K562 (cell line): Measurements from ENCODE around the gene ZNF407.

Experiments
- CCNT2 ChIP-seq: IDR thresholded peaks from 2 replicates; pipeline ENCODE4 v1.6.1; 2011; ENCODE audit warnings: borderline replicate concordance, low read depth, mild to moderate bottlenecking, moderate library complexity, mixed read lengths, low read length; ENCODE audit not compliant: insufficient read length; ENCODE audit errors: extremely low read depth
- CREB1 ChIP-seq, 2 experiments: sonication (generic) in 1 of 2; formaldehyde crosslinking in 1 of 2; IDR thresholded peaks; 2 replicates each; pipeline versions ENCODE4 v1.6.1 to v1.8.0; 2012 to 2022; ENCODE audit warnings: inconsistent platforms in 1 of 2, mild to moderate bottlenecking in 1 of 2, missing genetic modification reagents in 1 of 2, moderate library complexity in 1 of 2
- GATAD2A ChIP-seq: fragments of 450-650 bp; IDR thresholded peaks from 2 replicates; pipeline ENCODE4 v1.6.1; 2017
- HNRNPUL1 ChIP-seq: fragments of 200-400 bp; formaldehyde crosslinking; IDR thresholded peaks from 2 replicates; pipeline ENCODE4 v1.6.1; 2017; ENCODE audit warnings: low read length
- LCOR ChIP-seq: sonication (generic); formaldehyde crosslinking; IDR thresholded peaks from 2 replicates; pipeline ENCODE4 v1.8.0; 2022; ENCODE audit warnings: mild to moderate bottlenecking, missing genetic modification reagents
- ZSCAN32 ChIP-seq: fragments of 450-650 bp; formaldehyde crosslinking; IDR thresholded peaks from 2 replicates; pipeline ENCODE4 v1.4.0; 2020; ENCODE audit warnings: mild to moderate bottlenecking, moderate library complexity
- ZZZ3 ChIP-seq: fragments of 450-650 bp; IDR thresholded peaks from 2 replicates; pipeline ENCODE4 v1.6.1; 2016; ENCODE audit warnings: antibody characterized with exemption, mild to moderate bottlenecking, moderate library complexity
- TF ChIP-seq, protein P1 (sequence below), 3 experiments: IDR thresholded peaks in 2 of 3; conservative IDR thresholded peaks in 1 of 3; 2 replicates each; pipeline ENCODE4 v1.5.1; 2011 to 2012; ENCODE audit warnings: low read length in 3 of 3, mild to moderate bottlenecking in 3 of 3, control low read depth in 2 of 3, improper control_type of control experiment in 1 of 3, inconsistent platforms in 1 of 3, low read depth in 1 of 3, mixed read lengths in 1 of 3, moderate library complexity in 1 of 3; ENCODE audit not compliant: insufficient read depth in 2 of 3
- TF ChIP-seq, protein P2 (sequence below), 2 experiments: fragments of 450-650 bp in 1 of 2; IDR thresholded peaks; 2 replicates each; pipeline ENCODE4 v1.6.1; 2011 to 2017; ENCODE audit warnings: low read depth in 2 of 2, antibody characterized with exemption in 1 of 2, borderline replicate concordance in 1 of 2, low read length in 1 of 2, mild to moderate bottlenecking in 1 of 2, mixed read lengths in 1 of 2; ENCODE audit not compliant: control insufficient read depth in 1 of 2
- TF ChIP-seq, protein P3 (sequence below): sonication (generic); formaldehyde crosslinking; IDR thresholded peaks from 2 replicates; pipeline ENCODE4 v1.8.1; 2023; ENCODE audit warnings: mild to moderate bottlenecking, missing genetic modification reagents

DNA sequence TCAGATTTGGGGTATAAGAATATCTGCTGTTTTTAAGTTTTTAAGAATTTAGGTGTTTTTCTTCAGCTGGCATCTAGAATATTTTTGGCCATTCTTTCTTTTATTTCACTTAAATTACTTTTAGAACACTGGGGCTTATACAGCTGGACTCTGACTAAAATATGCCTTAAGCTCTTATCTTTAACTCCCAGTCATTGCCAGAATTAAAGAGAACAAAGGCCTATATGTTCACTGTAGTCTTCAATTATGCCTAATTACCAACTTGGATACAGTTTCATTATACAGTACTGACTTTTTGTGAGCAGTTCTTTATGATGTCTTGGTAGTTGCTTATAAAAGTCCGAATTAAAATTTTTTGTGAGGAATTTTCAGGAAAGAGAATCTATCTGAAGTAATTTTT lies 192.8 kb downstream of the ZNF407 start:
- TF ChIP-seq ZSCAN32: no peak
- TF ChIP-seq GATAD2A: no peak
- no peak for TF ChIP-seq CREB1 (IDR thresholded peaks at IDR 0.05)
- no peak for TF ChIP-seq CREB1 (CRISPR knock-in tag; IDR thresholded peaks at IDR 0.05)
- TF ChIP-seq, protein P1, sequence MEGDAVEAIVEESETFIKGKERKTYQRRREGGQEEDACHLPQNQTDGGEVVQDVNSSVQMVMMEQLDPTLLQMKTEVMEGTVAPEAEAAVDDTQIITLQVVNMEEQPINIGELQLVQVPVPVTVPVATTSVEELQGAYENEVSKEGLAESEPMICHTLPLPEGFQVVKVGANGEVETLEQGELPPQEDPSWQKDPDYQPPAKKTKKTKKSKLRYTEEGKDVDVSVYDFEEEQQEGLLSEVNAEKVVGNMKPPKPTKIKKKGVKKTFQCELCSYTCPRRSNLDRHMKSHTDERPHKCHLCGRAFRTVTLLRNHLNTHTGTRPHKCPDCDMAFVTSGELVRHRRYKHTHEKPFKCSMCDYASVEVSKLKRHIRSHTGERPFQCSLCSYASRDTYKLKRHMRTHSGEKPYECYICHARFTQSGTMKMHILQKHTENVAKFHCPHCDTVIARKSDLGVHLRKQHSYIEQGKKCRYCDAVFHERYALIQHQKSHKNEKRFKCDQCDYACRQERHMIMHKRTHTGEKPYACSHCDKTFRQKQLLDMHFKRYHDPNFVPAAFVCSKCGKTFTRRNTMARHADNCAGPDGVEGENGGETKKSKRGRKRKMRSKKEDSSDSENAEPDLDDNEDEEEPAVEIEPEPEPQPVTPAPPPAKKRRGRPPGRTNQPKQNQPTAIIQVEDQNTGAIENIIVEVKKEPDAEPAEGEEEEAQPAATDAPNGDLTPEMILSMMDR (IDR thresholded peaks at IDR 0.05 in 2 of 3, conservative IDR thresholded peaks at IDR 0.05 in 1 of 3; ENCODE audit: insufficient read depth in 2 of 3, low read depth in 1 of 3, low read length in 3 of 3): no peak
- TF ChIP-seq, protein P2, sequence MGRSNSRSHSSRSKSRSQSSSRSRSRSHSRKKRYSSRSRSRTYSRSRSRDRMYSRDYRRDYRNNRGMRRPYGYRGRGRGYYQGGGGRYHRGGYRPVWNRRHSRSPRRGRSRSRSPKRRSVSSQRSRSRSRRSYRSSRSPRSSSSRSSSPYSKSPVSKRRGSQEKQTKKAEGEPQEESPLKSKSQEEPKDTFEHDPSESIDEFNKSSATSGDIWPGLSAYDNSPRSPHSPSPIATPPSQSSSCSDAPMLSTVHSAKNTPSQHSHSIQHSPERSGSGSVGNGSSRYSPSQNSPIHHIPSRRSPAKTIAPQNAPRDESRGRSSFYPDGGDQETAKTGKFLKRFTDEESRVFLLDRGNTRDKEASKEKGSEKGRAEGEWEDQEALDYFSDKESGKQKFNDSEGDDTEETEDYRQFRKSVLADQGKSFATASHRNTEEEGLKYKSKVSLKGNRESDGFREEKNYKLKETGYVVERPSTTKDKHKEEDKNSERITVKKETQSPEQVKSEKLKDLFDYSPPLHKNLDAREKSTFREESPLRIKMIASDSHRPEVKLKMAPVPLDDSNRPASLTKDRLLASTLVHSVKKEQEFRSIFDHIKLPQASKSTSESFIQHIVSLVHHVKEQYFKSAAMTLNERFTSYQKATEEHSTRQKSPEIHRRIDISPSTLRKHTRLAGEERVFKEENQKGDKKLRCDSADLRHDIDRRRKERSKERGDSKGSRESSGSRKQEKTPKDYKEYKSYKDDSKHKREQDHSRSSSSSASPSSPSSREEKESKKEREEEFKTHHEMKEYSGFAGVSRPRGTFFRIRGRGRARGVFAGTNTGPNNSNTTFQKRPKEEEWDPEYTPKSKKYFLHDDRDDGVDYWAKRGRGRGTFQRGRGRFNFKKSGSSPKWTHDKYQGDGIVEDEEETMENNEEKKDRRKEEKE (IDR thresholded peaks at IDR 0.05; ENCODE audit: borderline replicate concordance in 1 of 2, control insufficient read depth in 1 of 2, low read depth in 2 of 2, low read length in 1 of 2): no peak
- no peak for TF ChIP-seq ZZZ3
- TF ChIP-seq, protein P3, sequence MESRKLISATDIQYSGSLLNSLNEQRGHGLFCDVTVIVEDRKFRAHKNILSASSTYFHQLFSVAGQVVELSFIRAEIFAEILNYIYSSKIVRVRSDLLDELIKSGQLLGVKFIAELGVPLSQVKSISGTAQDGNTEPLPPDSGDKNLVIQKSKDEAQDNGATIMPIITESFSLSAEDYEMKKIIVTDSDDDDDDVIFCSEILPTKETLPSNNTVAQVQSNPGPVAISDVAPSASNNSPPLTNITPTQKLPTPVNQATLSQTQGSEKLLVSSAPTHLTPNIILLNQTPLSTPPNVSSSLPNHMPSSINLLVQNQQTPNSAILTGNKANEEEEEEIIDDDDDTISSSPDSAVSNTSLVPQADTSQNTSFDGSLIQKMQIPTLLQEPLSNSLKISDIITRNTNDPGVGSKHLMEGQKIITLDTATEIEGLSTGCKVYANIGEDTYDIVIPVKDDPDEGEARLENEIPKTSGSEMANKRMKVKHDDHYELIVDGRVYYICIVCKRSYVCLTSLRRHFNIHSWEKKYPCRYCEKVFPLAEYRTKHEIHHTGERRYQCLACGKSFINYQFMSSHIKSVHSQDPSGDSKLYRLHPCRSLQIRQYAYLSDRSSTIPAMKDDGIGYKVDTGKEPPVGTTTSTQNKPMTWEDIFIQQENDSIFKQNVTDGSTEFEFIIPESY (CRISPR knock-in tag): no peak
- TF ChIP-seq LCOR (CRISPR knock-in tag): no peak
- no peak for TF ChIP-seq CCNT2
- no peak for TF ChIP-seq HNRNPUL1
